Hematopoietic multipotent progenitor cell treated with erythropoietin and hydrocortisone succinate and interleukin-3 and kit ligand, for 6 days (in vitro differentiated cells): Measurements from ENCODE around the gene MOGAT2.
A peak's percentile ranks its signal among the peaks of the same experiment; 100 is the strongest.
"Not testable (repeated sequence)": the region's sequence is repeated elsewhere in the genome, so short reads cannot be mapped to it uniquely, and the experiment has no call there.

Experiments
- DNase-seq: peaks from one replicate; pipeline ENCODE4 v3.0.0-alpha.2; 2015

MOGAT2 gene

DNA sequence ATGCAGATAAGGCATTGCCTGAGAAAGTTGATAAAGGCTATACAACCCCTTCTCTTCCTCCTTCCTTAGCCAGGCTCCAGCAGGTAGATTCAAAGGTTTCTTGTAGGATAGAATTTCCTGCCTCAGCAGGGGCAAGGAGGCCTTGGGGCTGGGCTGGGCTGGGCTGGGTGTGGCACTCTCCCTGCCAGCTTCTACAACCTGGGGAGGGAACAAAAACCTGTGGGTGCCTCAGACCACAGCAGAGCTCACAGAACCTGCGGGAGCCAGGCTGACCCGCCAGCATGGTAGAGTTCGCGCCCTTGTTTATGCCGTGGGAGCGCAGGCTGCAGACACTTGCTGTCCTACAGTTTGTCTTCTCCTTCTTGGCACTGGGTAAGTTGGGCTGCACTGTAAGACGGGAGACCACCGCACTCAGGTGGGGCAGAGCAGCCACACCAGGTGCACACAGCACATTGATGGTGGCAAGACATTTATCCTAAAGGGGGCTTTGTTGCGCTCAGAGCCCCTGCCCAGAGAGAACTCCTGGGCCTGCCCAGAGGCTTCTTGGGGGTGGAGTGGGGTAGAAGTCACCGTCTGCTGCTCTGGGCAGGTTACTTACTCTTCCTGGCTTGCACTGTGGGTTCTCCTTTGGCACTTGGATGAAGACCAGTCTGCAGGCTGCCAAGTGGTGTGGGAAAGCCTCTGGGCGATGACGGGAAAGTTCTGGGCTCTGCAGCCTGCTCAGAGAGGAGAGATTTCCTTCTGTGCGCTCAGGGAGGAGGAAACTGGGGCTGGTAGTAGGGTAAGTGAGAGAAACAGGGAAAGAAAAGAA is at the start of gene MOGAT2:
TSS of gene MOGAT2 (plus strand) at position 231 of the 811 bp plus-strand sequence. CDS start at position 282, 51 bp downstream.
- DNase-seq = peak; percentile 28

DNA sequence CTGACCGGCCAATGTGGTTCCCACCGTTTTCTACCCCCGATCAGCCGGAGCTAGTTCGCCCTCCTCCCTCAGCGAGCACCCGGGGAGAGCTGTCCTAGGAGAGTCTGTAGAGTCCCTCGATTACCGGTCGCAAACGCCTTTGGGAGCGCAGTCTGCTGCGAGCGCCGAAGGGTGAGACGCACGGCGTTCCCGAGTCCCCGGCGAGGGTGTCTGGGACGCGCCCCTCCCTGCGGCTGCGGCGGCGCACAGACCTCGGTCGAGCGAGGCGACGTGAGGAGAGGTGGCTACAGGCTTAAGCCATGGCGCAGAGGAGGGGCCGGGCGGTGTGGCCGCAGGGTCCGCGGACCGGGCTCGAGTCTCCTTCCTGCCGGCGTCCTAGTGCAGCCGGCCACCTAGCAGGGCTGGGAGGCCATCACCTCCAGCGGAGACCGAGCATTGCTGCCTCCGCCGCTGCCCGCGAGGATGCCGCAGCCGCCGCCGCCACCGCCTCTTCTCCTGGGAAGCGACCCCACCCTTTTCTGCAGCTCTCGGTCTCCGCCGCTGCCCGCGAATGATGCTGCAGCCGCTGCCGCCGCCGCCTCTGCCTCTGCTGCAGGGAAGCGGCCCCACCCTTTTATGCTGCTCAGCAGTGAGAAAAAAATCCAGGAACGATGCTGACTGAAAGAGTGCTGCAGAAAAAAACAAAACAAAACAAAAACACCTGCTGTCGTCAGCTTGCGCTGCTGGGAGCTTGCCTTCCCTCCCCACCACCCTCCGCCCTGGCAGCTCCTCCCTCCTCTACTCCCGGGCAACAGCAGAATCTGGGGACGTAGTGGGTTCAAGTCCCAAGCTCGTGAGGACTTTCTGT is 49.0 kb upstream of the MOGAT2 start, which contains the start of gene MAP6:
TSS of gene MAP6 (minus strand) at position 588 of the 847 bp plus-strand sequence. CDS start 669 bp downstream, outside the sequence.
- peak; percentile 61 for DNase-seq

DNA sequence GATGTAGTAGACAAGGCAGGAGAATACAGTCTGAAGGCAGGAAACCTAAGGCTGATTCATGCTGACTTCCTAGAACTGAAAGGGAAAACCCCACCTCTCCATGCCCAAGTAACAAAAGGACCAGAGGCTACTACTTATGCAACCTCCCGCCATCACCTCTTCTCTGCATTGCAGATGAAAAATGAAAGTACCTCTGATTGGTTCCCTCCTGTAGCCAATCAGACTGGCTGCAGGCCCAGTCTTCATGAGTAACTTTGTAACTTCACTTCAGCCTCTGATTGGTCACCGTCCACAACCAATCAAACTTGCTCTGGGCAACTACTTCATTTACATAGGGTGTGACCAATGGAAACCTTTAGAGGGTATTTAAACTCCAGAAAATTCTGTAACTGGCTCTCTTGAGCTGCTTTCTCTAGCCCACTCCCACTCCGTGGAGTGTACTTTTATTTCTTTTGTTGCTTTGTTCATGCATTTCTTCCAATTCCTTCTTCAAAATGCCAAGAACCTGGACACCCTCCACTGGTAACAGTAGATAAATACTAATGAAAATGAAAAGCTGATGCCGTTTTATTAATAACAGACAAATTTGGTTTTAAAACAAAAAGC is 43.6 kb upstream of the MOGAT2 start:
- peak; percentile 62 for DNase-seq

DNA sequence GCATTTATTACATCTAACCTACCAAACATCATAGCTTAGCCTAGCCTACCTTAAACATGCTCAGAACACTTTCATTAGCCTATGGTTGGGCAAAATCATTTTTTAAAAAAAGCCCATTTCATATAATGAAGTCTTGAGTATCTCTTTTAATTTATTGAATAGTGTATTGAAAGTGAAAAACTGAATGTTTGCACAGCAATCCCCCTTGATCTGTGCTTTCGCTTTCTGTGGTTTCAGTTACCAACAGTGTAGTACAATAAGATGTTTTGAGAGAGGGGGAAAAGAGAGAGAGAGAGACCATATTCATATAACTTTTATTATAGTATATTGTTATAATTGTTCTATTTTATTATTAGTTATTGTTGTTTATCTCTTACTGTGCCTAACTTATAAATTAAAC is 40.4 kb upstream of the MOGAT2 start:
- no peak for DNase-seq

DNA sequence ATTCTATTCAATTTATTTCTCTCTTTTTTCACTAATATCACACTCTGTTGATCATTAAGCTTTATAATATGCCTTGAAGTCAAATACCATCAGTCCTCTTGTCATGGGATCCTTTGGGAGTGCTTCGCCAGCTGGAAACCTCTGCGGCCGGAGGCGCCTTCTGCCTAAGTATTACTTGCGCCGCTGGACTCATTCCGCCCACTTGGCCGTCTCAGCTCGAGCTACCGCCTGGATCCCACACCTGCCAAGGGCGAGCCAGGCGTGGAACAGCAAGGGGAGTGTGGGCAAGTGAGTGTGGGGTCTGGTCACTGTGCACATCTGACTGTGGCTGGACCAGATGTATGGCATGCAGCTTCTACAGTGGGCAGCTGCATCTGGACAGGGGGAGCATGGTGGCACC is 39.7 kb upstream of the MOGAT2 start:
- DNase-seq = no peak

DNA sequence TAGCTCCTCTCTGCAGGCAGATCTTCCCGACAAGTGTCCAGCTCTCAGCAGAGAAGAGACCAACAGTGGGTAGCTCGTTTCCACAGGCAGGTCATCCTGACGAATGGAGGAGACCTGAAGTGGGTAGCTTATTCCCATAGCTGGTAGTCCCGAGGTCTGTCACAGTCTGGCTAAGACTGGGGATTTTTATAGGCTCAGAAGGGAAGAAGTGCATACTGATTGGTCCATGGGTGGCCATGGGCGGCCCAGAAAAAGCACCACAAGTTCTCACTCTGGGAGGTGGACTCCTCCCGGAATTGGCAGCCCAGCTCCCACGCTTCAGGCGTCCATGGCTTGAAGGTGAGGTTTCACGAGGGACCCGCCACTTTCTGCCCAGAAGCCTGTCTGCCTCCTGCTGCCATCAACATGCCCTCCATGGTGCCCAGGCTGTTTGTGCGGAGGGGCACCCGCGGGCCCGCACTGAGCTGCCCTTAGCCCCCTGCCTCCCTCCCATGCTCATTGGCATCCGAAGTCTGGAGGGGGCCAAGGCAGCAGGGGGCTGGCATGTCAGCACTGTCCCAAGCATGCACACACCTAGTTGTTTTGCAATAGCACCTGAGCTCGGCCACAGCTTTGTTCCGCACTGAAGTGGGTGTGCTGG is 38.9 kb upstream of the MOGAT2 start:
- no peak for DNase-seq

DNA sequence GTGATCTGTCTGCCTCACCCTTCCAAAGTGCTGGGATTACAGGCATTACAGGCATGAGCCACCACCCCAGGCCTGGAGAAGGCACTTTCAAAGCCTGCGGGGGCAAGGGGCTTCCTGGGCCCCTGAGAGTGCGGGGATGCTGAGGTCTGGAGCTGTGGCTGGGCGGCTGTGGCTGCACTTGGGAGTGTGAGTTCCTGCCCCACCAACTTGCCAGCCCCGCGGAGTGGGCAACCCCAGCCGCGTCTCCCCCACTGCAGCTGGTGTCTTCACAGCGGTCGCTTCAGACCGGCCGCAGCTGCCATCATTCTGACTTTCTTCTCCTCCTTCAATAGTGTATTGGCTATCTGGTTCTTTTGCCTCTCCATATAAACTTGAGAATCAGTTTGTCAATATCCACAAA is 38.1 kb upstream of the MOGAT2 start:
- DNase-seq = no peak

DNA sequence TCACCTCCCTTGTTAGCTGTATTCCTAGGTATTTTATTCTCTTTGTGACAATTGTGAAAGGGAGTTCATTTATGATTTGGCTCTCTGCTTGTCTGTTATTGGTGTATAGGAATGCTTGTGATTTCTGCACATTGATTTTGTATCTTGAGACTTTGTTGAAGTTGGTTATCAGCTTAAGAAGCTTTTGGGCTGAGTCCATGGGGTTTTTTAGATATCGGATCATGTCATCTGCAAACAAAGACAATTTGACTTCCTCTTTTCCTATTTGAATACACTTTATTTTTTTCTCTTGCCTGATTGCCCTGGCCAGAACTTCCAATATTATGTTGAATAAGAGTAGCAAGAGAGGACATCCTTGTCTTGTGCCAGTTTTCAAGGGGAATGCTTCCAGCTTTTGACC is 33.8 kb upstream of the MOGAT2 start:
- not testable (repeated sequence) for DNase-seq

DNA sequence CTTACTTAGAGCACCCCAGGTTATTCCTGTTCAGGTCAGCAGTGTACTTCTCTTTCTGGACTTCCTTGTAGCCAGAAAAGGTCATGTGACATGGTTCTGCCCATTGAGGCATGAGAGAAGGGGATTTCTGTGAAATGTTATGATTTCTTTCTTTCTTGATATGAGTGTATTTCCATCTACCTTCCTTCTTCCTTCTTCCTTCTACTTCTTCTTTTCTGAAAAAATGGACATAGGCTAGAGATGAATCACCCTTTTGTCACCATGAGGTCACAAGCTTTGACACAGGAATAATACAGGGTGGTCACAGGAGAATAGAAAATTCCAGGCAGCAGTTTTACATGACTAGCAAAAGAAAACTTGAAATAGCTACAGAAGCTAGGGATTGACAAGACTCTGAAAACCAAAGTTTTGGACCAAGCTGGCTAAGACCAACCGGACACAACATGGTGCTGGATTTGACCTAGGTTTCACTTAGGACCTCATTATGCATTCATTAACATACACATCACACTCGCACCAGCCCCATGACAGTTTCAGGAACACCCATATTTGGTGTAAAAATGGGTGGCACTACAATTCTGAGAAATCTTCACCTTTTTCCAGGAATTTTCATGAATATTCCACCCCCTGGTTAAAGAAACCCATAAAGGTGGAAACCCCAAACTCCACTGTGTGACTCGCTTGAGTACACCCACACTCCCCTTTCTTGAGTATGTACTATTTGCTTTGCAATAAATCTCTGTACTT is 27.6 kb upstream of the MOGAT2 start:
- DNase-seq = no peak

DNA sequence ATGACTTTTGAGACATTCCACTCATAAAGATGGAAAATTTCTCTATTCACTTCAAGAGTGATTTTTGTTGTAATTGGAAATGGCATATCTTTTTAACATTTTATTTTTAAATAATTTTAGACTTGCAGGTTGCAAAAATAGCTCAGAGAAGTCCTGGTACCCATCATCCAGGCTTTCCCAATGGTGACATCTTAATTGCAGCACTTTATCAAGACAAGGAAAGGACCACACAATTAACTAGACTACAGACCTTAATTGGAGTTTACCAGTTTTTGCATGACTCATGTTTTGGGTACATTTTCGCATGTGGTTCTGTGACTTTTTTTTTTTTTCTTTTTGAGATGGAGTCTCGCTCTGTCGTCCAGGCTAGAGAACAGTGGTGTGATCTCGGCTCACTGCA is 25.8 kb upstream of the MOGAT2 start:
- DNase-seq = no peak

DNA sequence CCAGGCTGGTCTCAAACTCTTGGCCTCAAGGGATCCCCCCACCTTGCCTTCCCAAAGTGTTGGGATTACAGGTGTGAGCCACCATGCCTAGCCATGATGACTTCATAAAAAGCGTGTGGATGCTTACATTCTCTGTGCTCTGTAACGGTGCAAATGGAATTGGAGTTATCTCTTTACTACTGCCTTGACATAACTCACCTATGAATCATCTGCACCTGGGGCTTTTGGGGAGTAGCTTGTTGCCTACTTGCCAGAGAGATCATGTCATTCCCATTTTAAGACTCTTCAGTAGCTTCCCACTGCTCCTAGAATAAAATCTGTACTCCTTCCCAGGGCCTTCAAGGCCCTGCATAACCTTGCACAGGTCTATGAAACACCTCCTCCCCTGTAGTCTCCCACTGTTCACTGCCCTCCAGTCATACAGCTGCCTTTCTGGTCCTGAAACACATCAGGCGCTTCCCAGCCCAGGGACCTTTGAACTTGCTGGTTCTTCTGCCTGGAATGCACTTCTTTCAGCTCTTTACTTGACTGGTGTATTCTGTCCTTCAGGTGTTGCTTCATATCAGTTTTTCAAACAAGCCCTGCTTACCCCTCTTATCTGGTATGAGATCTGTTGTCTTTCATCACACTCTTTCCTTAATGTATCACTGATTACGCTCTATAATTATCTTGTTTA is 19.6 kb upstream of the MOGAT2 start:
- DNase-seq = no peak

DNA sequence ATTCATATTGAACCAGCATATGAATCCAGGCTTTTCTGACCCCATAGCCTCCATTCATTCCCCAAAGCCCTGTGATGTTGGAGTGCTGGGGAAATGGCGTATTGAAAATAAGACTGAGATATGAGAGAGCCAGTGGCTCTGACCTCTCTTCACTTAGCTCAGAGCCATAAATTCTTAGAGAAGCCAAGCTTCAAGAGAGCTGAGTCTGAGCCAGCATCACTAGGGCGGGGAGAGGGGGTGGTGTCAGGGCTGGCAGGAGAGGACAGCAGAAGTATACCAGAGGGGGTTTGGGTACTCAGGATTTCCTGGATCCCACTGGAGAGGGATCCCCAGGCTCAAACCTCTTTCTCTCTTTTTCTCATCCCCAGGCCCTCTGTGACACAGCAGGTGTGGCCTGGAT is 16.7 kb upstream of the MOGAT2 start:
- no peak for DNase-seq

DNA sequence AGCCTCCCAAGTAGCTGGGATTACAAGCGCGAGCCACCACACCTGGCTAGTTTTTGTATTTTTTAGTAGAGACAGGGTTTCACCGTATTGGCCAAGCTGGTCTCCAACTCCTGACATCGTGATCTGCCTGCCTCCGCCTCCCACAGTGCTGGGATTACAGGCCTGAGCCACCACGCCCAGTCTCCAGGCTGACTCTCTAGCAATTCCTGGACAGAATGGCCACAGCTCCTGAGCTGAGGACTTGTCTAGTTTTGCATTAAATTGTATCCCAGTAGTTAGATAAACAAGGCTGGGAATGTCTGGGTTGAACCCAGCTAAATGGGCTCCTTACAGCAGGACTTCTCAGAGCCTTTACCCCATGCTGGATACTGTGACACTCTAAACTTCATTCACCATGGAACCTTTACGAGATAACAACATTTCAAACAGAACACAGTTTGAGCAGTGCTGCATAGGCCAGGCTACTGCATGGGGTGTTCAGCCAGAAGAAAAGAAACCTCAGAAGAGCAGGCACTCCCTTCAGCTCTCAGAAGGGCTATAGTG is 13.9 kb upstream of the MOGAT2 start:
- no peak for DNase-seq

DNA sequence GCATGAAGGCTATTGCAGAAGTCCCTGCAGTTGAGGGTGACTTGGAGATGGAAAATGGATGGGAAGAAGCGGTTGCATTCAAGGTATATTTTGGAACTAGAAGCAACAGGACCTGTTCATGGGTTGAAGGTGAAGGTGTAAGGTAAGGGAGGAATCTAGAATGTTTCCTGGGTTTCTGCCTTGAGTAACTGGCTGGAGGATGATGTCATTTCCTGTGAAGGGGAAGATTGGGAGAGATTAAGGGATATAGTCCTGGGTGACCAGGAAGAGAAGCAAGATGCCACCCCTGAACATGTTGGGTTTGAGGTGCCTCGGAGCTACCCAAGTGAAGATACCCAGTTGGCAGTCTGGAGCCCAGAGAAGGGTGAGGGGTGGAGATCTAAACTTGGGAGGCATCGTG is 12.1 kb upstream of the MOGAT2 start:
- no peak for DNase-seq

DNA sequence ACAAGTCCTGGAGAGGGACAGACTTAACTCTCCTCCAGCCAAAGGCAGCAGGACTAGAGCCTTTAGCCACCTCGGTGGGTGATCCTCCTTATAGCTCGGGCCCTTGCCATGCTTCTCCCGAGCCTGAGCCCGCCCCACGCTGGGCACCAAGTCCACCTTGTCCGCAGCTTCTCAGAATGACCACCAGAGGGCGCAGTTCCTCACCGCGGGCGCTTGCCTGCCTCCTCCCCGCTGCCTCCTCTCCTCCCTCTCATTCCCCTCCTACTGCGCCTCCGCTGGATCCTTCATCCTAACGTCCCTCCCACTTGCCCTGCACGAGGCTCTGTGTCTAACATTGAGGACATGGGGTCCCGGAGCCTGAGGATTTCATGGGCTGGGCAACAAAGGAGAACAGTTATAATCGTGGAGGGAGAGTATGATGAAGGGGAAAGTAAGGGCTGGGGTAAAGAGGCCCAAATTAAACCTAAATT is 11.3 kb upstream of the MOGAT2 start:
- DNase-seq = peak; percentile 88

DNA sequence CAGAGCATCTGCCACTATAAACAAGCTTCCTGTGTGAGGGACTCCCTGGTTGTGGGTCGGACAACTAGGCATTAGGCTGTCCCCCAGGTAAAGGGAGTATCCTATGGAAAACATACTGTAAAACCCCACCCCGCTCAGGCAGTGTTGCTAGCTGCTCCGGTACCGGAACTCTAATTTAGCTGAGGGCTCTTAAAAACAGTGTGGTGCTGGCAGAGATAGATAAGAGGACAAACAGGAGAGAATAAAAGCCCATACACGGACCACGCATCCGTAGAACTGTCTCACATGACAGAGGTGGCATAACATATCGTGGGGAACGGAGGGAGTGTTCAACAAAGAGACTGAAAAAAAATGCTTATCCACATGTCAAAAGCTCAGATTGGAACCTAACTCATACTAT is 3.4 kb upstream of the MOGAT2 start:
- DNase-seq = peak; percentile 91

DNA sequence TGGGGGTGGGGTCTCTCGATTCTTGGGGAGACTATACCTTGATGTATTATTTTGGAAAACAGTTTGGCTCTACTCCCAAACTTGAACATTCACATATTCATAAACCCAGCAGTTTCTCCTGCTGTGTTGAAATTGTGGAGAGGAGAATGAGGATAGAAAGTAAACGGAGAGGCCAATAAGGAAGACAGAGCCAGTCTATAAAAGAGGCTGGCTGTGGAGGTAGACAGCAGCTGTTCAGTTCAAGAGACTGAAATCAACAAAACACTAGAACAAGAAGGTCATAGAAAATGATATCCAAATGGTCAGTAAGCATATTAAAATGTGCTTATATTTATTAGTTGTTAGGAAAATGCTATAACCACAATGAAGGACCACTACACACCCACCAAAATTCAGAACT is 1.9 kb upstream of the MOGAT2 start:
- DNase-seq = no peak

DNA sequence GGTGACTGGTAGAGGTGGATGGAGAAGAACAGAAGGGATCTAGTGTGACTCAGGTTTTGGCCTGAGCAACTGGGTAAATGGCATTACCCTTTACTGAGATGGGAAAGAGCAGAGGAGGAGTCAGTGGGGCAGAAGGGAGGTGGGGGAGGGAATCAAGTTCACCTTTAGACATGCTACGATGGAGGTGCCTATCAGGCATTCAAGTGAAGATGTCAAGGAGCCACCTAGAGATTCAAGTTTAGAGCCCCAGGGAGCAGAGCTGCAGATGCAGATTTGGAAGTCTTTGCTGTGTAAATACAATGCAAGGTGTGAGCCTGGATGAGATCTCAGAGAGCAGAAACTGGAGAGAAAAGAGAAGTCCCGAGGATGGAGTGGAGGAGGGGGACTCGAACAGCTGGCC is 979 bp upstream of the MOGAT2 start:
- DNase-seq = no peak

DNA sequence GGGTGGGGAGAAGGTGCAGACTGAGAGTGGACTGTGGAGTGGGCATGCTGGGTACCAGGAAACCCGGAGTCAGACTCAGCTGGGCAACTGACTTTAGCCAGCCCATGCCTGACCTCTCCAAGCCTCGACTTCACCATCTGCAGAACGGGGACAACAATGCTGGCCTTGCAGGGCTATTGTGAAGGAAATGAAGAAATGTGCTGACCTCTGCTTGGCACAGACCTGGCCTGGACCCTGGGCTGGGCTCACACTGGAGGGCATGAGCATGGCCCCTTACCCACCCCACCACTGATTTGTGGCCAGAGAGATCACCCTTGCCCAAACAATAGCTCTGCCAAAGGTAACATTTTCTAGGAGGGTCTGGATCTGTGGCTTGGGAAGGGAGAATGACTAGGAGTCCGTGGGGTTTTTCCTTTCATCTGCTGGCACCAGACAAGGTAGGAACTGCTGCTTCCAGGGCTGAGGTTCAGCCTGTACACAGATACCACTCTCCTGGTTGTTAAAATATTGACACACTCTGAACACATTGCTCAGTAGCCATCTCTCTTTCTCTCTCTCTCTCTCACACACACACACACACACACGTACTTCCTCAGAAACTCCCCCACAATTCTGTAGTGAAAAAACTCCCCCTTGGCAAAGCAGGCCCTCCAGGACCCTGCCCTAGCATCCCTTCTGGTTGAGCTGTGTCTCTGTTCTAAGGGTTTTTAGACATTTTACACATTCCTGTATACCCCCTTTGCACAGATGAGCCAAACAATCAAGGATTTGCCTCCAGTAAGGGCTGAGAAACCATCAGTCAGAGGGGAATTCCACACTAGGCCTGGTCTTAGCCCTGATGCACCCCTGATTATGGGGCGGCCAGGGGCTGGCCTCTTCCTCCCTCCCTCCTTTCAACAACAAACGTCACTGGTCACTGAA is 1.0 kb downstream of the MOGAT2 start:
- no peak for DNase-seq
